GM13977 (cell line): ENCODE measurements around the gene MRPL34.

Experiments
- DNase-seq: peaks from one replicate; pipeline ENCODE4 v3.0.0; 2012; ENCODE audit warnings: low spot score
- in situ Hi-C: fragments of 300-500 bp; cut with MboI; formaldehyde crosslinking; loops from one replicate; pipeline ENCODE4 v1.12.0; 2022; ENCODE audit warnings: low sequenced_read_pairs, low pct_unique_long_range_greater_than_20kb, mixed read lengths, inconsistent platforms; ENCODE audit not compliant: unreplicated experiment
- TF ChIP-seq, protein P1 (sequence below): IDR thresholded peaks from 2 replicates; pipeline ENCODE4 v1.5.1; 2012; ENCODE audit warnings: mild to moderate bottlenecking, control low read depth; ENCODE audit not compliant: insufficient read depth; ENCODE audit errors: extremely low read depth, missing control alignments

Gene MRPL34

DNA sequence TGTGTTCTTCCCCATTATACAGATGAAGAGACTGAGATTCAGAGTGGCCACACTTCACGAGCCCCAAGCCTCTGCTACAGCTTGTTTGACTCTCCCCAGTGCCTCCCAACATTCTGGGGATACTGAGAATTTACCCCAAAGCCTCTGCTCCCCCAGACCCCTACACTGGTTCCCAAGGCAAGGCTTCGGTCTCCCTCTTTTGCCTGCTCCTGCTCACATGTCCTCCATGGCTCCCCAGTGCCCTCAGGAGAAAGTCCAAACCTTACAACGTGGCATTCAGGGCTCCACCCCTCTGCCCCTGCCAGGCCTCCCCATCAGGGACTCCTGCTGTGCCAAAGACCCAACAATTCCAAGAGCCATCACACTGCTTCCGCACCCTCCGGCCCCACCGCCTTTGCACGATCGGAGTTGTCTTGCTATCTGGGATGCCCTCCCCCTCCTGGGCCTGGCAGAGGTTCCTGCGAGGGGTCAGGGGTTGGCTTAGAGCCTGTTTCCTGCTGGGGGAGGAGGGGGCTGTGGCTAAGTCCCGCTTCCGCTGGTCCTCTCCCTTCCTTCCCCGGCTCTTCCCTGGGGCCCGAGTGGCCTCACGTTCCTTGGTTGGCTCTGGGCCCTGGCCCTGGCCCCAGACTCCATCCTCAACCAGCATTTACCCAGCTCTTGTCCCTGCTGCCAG, 47.1 kb downstream of the MRPL34 start:
- in situ Hi-C loops = no loop called here
- DNase-seq = no peak
- TF ChIP-seq, protein P1, sequence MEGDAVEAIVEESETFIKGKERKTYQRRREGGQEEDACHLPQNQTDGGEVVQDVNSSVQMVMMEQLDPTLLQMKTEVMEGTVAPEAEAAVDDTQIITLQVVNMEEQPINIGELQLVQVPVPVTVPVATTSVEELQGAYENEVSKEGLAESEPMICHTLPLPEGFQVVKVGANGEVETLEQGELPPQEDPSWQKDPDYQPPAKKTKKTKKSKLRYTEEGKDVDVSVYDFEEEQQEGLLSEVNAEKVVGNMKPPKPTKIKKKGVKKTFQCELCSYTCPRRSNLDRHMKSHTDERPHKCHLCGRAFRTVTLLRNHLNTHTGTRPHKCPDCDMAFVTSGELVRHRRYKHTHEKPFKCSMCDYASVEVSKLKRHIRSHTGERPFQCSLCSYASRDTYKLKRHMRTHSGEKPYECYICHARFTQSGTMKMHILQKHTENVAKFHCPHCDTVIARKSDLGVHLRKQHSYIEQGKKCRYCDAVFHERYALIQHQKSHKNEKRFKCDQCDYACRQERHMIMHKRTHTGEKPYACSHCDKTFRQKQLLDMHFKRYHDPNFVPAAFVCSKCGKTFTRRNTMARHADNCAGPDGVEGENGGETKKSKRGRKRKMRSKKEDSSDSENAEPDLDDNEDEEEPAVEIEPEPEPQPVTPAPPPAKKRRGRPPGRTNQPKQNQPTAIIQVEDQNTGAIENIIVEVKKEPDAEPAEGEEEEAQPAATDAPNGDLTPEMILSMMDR = no peak

DNA sequence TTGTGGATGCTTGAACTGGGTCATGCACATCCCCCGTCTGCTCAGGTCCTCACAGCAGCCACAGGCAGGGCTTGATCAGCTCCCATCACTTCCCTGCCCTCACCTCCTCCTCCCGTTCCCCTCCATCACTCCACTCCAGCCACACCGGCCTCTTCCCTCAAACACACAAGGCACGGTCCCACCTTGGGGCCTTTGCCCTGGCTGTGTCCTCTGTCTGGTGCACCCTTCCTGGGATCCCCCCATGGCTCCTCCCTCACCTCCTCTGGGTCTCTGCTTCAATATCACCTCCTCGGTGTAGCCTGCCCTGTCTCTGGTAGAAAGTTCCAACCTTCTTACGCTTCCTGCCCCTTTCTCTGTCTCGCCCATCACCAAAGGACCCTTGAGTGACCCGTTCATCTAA, 47.7 kb downstream of the MRPL34 start:
- in situ Hi-C loops = no loop called here
- no peak for DNase-seq
- TF ChIP-seq, protein P1 = no peak
